GM21825 (cell line): ENCODE results near the gene ZNF575.
"Not testable (repeated sequence)": the region's sequence is repeated elsewhere in the genome, so short reads cannot be mapped to it uniquely, and the experiment has no call there.

Experiments
- ATAC-seq: cut with Tn5 transposase; IDR thresholded peaks from one replicate; pipeline ENCODE4 v1.9.1; 2021; ENCODE audit warnings: mild to moderate bottlenecking, moderate library complexity; ENCODE audit not compliant: unreplicated experiment

Gene ZNF575

GRCh38 chr19:43541920-43542650, 9.1 kb downstream of the ZNF575 start:
- ATAC-seq, result no peak

DNA sequence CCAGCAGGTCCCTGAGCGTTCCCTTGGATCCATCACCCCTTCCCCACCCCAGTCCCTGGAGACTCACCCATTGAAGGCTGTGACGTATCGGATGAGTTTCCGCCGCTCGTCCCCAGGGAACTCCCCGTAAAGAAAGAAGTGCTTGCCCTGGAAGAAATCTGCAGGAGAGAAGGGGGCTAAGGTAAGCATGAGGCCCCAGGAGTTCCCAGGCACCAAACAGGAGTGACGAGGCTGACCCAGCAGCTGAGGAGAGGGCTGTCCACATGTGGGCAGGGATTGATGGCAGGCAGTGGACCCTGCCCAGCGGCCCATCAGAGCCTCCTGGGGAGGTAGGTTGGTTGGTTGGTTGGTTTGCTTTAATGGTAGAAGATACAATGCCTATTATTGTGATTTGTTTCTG, 11.1 kb downstream of the ZNF575 start:
- ATAC-seq, result no peak

GRCh38 chr19:43545276-43545675, 12.3 kb downstream of the ZNF575 start:
- ATAC-seq, result no peak

GRCh38 chr19:43545981-43546380, 13.0 kb downstream of the ZNF575 start:
- no peak for ATAC-seq

- no peak for ATAC-seq
These were observed 13.6 kb downstream of the ZNF575 start for GRCh38 chr19:43546581-43546980.

DNA sequence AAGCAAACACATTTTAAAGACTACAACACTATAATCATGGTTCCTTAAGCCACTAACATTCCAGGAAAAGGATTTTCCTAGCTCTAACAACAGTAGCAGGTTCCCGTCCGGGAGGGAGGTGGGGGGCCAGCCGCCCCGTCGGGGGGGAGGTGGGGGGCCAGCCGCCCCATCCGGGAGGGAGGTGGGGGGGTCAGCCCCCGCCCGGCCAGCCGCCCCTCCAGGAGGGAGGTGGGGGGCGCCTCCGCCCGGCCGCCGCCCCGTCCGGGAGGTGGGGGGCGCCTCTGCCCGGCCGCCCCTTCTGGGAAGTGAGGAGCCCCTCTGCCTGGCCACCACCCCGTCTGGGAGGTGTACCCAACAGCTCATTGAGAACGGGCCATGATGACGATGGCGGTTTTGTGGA, 14.9 kb downstream of the ZNF575 start:
- ATAC-seq, result not testable (repeated sequence)

- ATAC-seq, result no peak
These were observed 15.7 kb downstream of the ZNF575 start for GRCh38 chr19:43548706-43549105.

GRCh38 chr19:43551399-43552197, 18.6 kb downstream of the ZNF575 start:
- no peak for ATAC-seq

DNA sequence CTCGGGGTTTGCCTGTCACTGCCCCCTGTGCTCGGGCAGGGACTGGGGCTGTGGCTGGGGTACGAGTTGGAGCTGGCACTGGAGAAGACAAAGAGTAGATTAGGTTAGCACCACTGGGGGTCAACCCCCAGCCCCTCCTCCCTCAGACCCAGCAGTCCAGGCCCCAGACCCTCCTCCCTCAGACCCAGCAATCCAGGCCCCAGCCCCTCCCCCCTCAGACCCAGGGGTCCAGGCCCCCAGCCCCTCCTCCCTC, 19.1 kb downstream of the ZNF575 start:
- ATAC-seq, result no peak

DNA sequence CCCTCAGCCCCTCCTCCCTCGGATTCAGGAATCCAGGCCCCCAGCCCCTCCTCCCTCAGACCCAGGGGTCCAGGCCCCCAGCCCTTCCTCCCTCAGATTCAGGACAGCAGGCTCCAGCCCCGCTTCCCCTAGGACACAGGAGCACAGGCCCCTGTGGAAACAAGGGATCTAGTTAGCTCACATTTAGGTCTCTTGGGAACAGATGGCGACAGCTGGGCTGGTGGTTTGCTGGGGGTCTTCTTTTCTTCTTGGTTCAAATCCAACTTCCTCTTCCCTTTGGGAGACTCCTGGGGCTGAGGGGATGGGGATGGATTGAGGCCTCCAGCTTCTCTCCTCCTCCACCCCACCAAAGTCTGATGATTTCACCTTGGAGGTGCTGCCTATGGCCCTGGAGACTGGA, 19.6 kb downstream of the ZNF575 start:
- ATAC-seq, result no peak

- ATAC-seq, result no peak
These were observed 20.7 kb downstream of the ZNF575 start for GRCh38 chr19:43553656-43554055.

DNA sequence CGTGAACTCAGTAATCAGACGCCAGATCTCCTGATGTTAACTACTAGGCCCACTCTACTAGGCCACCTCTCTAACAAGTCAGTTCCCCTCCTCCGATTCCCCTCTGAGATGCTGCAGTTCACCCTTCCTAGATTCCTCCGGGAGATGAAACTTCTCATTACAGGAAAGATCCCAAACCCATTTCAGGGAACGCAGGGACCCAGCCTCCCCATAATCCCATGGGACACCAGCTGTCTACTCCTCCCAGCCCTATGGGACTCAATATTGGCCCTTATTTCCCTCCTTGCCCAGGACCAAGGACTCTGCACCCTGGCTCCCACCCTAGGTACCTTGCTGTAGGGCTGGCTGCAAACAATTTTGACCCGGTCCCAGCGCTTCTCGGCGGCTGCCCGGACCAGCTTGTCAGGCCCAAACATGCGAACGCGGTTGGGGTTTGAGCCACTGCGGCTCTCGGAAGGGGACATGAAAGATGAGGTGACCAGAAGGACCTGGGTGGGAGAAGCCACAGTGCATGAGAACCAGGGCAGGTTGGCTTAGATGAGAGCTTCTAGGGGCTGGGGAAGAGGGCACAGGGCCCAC, 21.4 kb downstream of the ZNF575 start:
- ATAC-seq, result no peak

DNA sequence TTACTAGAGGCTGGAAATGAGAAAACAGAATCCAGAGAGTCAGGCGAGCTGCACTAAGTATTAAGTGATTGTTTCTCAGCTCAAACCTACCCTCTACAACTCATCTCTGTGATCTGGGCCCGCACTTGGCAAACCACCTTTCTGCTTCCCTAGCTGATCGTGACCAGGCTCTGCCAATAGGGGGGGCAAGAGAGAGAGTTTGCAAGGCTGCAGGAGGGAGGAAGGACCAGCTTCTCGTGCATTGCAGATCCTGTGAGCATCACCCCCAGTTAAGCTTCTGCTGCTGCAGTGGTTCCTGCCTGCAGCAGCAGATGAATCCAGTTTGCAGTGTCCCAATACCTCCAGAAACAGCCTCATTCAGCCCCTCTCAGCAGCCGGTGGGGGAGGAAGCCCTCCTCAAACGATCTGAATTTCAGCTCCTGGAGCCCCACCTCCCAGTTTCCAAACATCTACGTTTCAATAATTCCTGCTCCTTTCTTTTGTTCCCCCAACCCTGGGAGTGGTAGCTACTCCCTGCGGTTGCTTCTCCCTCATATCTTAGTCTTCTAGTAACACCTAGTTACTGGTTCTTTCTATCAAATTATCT, 22.3 kb downstream of the ZNF575 start:
- ATAC-seq, result no peak

GRCh38 chr19:43560687-43561086, 27.7 kb downstream of the ZNF575 start:
- ATAC-seq, result no peak

DNA sequence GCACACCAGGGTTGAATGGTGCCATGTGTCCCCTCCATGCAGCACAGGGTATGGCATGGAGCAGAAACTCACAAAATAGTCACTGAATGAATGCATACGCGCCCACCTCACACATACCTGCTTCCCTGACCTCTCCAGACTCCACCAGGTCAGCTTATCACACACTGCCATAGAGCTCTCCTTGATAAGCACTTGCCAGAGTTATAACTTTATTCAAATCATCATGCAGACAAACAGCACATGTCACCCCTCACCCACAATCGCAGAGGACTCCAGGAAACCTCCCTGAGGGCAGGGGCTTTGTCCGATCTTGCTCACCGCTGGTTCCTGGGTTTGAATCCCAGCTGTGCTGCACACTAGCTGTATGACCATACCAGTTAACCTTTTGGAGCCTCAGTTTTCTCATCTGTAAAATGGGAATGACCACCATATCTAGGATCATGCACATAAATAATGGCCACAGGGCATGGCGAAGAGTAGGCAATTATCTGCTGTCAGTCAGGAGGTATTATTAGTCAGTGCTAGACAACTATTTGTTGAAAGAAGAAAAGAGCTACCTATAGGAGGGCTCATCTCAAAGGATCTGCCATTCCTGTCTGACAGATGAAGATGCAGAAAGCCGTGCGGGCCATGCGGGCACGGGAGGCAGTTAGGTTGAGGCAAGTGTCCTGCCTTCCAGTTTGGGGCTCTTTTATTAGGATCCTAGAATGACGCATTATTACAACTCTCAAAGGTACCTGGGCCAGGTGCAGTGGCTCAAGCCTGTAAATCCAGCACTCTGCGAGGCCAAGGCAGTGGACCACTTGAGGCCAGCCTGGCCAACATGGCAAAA, 28.4 kb downstream of the ZNF575 start:
- ATAC-seq, result no peak

DNA sequence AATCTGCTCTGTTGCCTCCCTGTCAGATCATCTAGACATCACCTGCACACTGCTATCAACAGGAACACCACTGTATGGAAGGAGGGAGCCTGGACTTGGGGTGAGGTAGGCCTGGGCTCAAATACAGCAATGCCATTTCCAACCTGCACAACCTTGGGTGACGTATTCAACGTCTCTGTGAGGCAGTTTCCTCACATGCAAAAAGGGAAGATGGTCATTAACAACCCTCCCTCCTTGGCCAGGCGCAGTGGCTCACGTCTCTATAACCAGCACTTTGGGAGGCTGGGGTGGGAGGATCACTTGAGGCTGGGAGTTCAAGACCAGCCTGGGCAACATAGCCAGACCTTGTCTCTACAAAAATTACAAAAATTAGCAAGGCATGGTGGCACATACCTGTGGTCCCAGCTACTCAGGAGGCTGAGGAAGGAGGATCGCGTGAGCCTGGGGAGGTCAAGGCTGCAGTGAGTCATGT, 29.3 kb downstream of the ZNF575 start:
- ATAC-seq, result no peak

DNA sequence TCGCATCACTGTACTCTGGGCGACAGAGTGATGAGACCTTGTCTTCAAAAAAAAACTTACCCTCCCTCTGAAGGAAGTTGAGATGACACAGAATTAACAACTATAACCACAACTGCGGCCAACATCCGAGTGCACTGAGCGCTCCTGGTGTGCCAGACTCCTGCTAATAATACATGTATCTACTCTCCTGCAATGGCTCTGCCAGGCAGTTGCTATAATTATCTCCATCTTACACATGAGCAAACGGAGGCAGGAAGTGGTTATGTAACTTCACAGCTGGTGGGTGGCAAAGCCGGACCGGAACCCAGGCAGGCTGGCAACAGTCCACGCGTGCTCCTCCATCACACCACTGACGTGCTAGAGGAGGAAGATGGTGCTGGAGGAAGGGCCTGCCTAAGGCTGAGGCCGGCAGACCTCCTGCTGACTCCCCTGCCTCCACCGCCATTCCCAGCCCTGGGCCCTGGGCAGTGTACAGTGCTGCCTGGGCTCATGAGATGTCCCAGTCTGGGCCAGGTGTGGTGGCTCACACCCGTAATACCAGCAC, 29.8 kb downstream of the ZNF575 start:
- ATAC-seq, result peak; percentile 62

DNA sequence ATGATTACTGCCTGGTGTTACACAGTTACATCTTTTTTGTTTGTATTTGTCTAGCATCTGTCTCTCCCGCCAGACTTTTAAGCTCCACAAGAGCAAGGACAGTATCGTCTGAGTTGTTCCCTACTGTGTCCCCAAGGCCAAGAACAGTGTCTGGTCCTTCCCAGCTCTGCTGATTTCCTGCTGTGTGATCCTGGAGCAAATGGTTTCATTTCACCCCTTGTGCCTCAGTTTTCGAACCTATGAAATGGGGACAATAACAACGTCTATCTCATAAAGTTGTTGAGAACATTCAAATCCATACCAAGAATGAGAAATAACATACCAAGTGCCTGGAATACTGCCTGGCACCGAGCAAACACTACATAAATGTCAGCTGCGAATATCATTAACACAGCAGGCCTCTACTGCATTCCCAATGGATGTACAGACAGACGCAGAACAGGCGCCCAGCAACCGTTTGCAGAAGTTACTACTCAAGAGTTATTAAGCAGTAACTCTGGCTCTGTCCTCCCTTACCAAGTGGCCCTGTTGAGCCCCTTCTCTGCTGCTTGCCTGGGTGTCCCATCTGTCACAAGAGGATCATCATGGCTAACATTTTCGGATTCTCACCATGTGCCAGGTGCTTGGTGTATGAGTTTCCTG, 30.9 kb downstream of the ZNF575 start:
- ATAC-seq, result no peak

DNA sequence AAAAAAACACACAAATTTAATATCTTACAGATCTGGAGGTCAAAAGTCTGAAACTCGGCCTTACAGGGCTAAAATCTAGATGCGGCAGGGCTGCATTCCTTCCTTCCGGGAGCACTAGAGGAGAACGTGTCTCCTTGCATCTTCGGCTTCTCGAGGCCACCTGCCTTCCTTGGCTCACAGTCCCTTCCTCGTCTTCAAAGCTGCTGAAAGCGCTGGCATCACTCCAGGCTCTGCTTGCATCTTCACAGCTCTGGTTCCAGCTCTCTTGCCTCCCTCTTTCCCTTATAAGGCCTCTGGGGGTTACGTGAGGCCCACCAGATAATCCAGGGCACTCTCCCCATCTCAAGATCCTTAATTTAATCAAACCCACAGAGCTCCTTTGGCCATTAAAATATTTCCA, 31.8 kb downstream of the ZNF575 start:
- no peak for ATAC-seq

- no peak for ATAC-seq
These were observed 36.7 kb downstream of the ZNF575 start for GRCh38 chr19:43569657-43570056.
